Endothelial cell of umbilical vein (primary cell): Measurements from ENCODE around the gene NAV3. TPM values are rescaled to one million over a fixed set of nuclear protein-coding genes. Genes with fewer than 3 reads are reported as not detected.
A peak's percentile ranks its signal among the peaks of the same experiment; 100 is the strongest.

ENCODE experiments used
- BruUV-seq: library from RNA; stranded (reverse); fragments of 400-500 nt; replicated peaks from 2 replicates; lab custom pipeline; 2021; lab: Mats Ljungman, UMichigan
- CTCF ChIA-PET: fragments of 300-600, 350-600 bp; sonication (Branson Sonifier 250); formaldehyde crosslinking; loops from one replicate; lab custom pipeline; 2021; ENCODE audit warnings: antibody characterized with exemption, inconsistent platforms; lab: Charles Lee
- POLR2A ChIA-PET: fragments of 300-600, 350-600 bp; sonication (Branson Sonifier 250); formaldehyde crosslinking; loops from one replicate; lab custom pipeline; 2021; ENCODE audit warnings: antibody characterized with exemption, inconsistent platforms; lab: Charles Lee
- DNase-seq: peaks from one replicate; pipeline ENCODE4 v3.0.0-alpha.2; 2011; ENCODE audit warnings: low read depth, low spot score
- FAIRE-seq: peaks from 2 replicates; lab custom pipeline; 2011; peaks lifted over from hg19 to GRCh38; lab: Jason Lieb, UNC
- H2AFZ ChIP-seq: 2 replicates; pipeline ENCODE4 v1.6.0; 2012; ENCODE audit warnings: low read depth, low read length, control low read depth, inconsistent platforms
- H3K27ac ChIP-seq: 2 replicates; pipeline ENCODE4 v1.5.1; 2011; ENCODE audit warnings: low read depth, mild to moderate bottlenecking, control low read depth, low read length, moderate library complexity; ENCODE audit not compliant: insufficient read depth
- H3K27me3 ChIP-seq, 2 experiments: 2 replicates each; pipeline versions ENCODE4 v1.6.0 to v1.6.1; 2011; ENCODE audit warnings: low read length in 2 of 2, mixed read lengths in 1 of 2; ENCODE audit not compliant: control insufficient read depth in 2 of 2, insufficient read depth in 2 of 2
- H3K36me3 ChIP-seq, 2 experiments: 2 replicates in 1 of 2; 3 replicates in 1 of 2; pipeline ENCODE4 v1.5.1; 2011; ENCODE audit warnings: low read length in 2 of 2, mild to moderate bottlenecking in 1 of 2, moderate library complexity in 1 of 2; ENCODE audit not compliant: control insufficient read depth in 2 of 2, insufficient read depth in 2 of 2; ENCODE audit errors: extremely low read depth in 1 of 2
- H3K4me1 ChIP-seq: 3 replicates; pipeline ENCODE4 v1.5.1; 2011; ENCODE audit warnings: mild to moderate bottlenecking, low read length; ENCODE audit not compliant: control insufficient read depth, insufficient read depth; ENCODE audit errors: extremely low read depth
- H3K4me2 ChIP-seq: 2 replicates; pipeline ENCODE4 v1.6.1; 2011; ENCODE audit warnings: low read length, control low read depth, mixed read lengths; ENCODE audit not compliant: insufficient read depth
- H3K4me3 ChIP-seq, 3 experiments: fragments of 200-600 bp in 1 of 3; sonication (generic), shearing (Covaris generic) in 1 of 3; replicated peaks in 1 of 3; 2 replicates each; pipeline ENCODE4 v1.5.1; 2011 to 2016; ENCODE audit warnings: control low read depth in 3 of 3, low read length in 3 of 3, mild to moderate bottlenecking in 2 of 3, inconsistent platforms in 1 of 3, low read depth in 1 of 3, moderate library complexity in 1 of 3; ENCODE audit not compliant: insufficient read depth in 1 of 3
- H3K79me2 ChIP-seq: 2 replicates; pipeline ENCODE4 v1.6.0; 2012; ENCODE audit warnings: low read length, inconsistent platforms; ENCODE audit not compliant: control insufficient read depth, insufficient read depth
- H3K9ac ChIP-seq: replicated peaks from 2 replicates; pipeline ENCODE3; 2011; ENCODE audit warnings: low read length, control low read depth; ENCODE audit not compliant: insufficient read depth; ENCODE audit errors: extremely low read depth
- H3K9me1 ChIP-seq: replicated peaks from 3 replicates; pipeline ENCODE4 v1.6.0; 2011; ENCODE audit warnings: mild to moderate bottlenecking, low read length; ENCODE audit not compliant: control insufficient read depth, insufficient read depth; ENCODE audit errors: extremely low read depth
- H3K9me3 ChIP-seq: replicated peaks from 2 replicates; pipeline ENCODE4 v1.5.1; 2012; ENCODE audit warnings: low read length, inconsistent platforms; ENCODE audit not compliant: control insufficient read depth, insufficient read depth
- H4K20me1 ChIP-seq: replicated peaks from 2 replicates; pipeline ENCODE3; 2011; ENCODE audit warnings: mild to moderate bottlenecking, low read length; ENCODE audit not compliant: control insufficient read depth, insufficient read depth; ENCODE audit errors: extremely low read depth
- EZH2 ChIP-seq: IDR thresholded peaks from 2 replicates; pipeline ENCODE4 v1.6.1; 2012; ENCODE audit warnings: borderline replicate concordance, low read depth, mild to moderate bottlenecking, moderate library complexity, low read length, inconsistent platforms; ENCODE audit not compliant: severe bottlenecking
- FOS ChIP-seq: IDR thresholded peaks from 2 replicates; pipeline ENCODE4 v1.6.1; 2011; ENCODE audit warnings: mild to moderate bottlenecking, low read length, moderate library complexity, borderline replicate concordance; ENCODE audit not compliant: insufficient read depth
- GATA2 ChIP-seq: IDR thresholded peaks from 2 replicates; pipeline ENCODE4 v1.7.0; 2011; ENCODE audit warnings: low read depth, mild to moderate bottlenecking, moderate library complexity, mixed read lengths, low read length; ENCODE audit not compliant: insufficient read length, insufficient read depth
- JUN ChIP-seq: IDR thresholded peaks from 2 replicates; pipeline ENCODE4 v1.6.1; 2011; ENCODE audit warnings: borderline replicate concordance, low read depth; ENCODE audit not compliant: insufficient read length, insufficient read depth
- MYC ChIP-seq: IDR thresholded peaks from one replicate; pipeline ENCODE4 v1.6.1; 2011; ENCODE audit warnings: mild to moderate bottlenecking, low read depth, low read length
- POLR2A ChIP-seq: IDR thresholded peaks from 2 replicates; pipeline ENCODE4 v1.6.1; 2012; ENCODE audit warnings: low read depth, mild to moderate bottlenecking, control low read depth, low read length
- POLR2AphosphoS5 ChIP-seq: IDR thresholded peaks from 2 replicates; pipeline ENCODE4 v1.6.1; 2012; ENCODE audit warnings: low read depth, mild to moderate bottlenecking, control low read depth, low read length, moderate library complexity; ENCODE audit not compliant: insufficient read depth
- dilution Hi-C: fragments of 300-500 bp; cut with MboI; formaldehyde crosslinking; loops from one replicate; pipeline ENCODE4 v1.15.0; 2019; ENCODE audit warnings: low sequenced_read_pairs; ENCODE audit not compliant: extremely low pct_ligation_motif_present
- intact Hi-C: fragments of 100-400 bp; cut with micrococcal nuclease; formaldehyde crosslinking; loops from one replicate; pipeline ENCODE4 v1.10.0; 2022
- polyA plus RNA-seq, 4 experiments: library from polyadenylated mRNA; depleted of rRNA in 3 of 4; stranded (reverse) in 3 of 4; unstranded in 1 of 4; fragments of >200 nt; gene quantifications; 2 replicates each; pipeline versions ENCODE4 v1.2.1 to v1.2.3, GENCODE V29; 2011 to 2012; ENCODE audit warnings: missing spikeins in 1 of 4
- total RNA-seq: library from RNA; stranded (reverse); gene quantifications from 2 replicates; pipeline ENCODE4 v1.2.3, GENCODE V29; 2021
- TF ChIP-seq, protein P1 (sequence below): IDR thresholded peaks from 2 replicates; pipeline ENCODE4 v1.6.1; 2011; ENCODE audit not compliant: insufficient read depth, insufficient read length
- TF ChIP-seq, protein P2 (sequence below), 2 donors: IDR thresholded peaks; 1 replicate in 1 of 2; 2 replicates in 1 of 2; pipeline ENCODE4 v1.5.1; 2011; ENCODE audit warnings: low read length in 2 of 2, mild to moderate bottlenecking in 2 of 2, moderate library complexity in 2 of 2, control low read depth in 1 of 2, inconsistent platforms in 1 of 2, low read depth in 1 of 2; ENCODE audit not compliant: insufficient read depth in 1 of 2; ENCODE audit errors: extremely low read depth in 1 of 2

Gene NAV3
- total and polyA plus RNA-seq, 2 donors (not counting 3 experiments of a cell fraction or from before 2014, with no cell fraction given): 6.7 to 40.1 TPM

DNA sequence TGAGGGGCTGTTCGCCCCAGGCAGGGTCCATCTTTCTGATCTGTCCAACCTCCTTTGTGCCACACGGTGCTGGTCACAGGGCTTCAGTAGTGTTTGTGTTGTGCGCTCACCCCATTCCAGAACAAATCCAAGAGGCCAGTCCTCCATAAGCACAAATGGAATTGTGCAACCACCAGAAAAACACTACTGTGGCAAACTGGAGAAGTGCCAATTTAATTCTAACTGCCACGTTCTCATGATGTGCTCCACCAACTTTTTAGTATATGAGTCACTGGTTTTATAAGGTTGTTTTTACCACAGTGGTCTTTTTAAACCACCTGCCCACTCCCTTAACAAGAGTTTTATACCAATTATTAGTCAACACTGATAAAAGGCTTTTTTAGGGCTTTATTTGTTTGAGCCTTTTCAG lies 380.2 kb downstream of the NAV3 start:
- CTCF ChIA-PET: interaction anchor here (1.6 kb wide), 1 partner anchor 11 kb away, joined by 3 read pairs; no protein-coding TSS in a partner anchor
- Histone ChIP-seq H2AFZ (no peak overlapping the region), H3K36me3 (peaks cover 0 to 5% of the 10 kb centered on the region in 2 experiments), H3K9ac (no peak overlapping the region), H3K27ac (no peak overlapping the region), H3K79me2 (no peaks in the 10 kb centered on the region), H3K4me3 (no peak overlapping the region), H4K20me1 (no peaks in the 10 kb centered on the region), H3K4me1 (no peaks in the 10 kb centered on the region), H3K4me2 (no peak overlapping the region), H3K9me3 (no peaks in the 10 kb centered on the region), H3K27me3 (no peaks in the 10 kb centered on the region), H3K9me1 (no peaks in the 10 kb centered on the region)
- dilution Hi-C loops: no loop called here
- FAIRE-seq: no peak
- POLR2A ChIA-PET: no interaction called here
- DNase-seq: peak; percentile 12
- no TSS peak for BruUV-seq
- intact Hi-C loops: no loop called here
- TF ChIP-seq MYC (no peak), FOS (no peak), POLR2A (no peak), EZH2 (no peak), POLR2AphosphoS5 (no peak), JUN (no peak), GATA2 (no peak)
- TF ChIP-seq, protein P1, sequence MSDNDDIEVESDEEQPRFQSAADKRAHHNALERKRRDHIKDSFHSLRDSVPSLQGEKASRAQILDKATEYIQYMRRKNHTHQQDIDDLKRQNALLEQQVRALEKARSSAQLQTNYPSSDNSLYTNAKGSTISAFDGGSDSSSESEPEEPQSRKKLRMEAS: no peak
- TF ChIP-seq, protein P2, sequence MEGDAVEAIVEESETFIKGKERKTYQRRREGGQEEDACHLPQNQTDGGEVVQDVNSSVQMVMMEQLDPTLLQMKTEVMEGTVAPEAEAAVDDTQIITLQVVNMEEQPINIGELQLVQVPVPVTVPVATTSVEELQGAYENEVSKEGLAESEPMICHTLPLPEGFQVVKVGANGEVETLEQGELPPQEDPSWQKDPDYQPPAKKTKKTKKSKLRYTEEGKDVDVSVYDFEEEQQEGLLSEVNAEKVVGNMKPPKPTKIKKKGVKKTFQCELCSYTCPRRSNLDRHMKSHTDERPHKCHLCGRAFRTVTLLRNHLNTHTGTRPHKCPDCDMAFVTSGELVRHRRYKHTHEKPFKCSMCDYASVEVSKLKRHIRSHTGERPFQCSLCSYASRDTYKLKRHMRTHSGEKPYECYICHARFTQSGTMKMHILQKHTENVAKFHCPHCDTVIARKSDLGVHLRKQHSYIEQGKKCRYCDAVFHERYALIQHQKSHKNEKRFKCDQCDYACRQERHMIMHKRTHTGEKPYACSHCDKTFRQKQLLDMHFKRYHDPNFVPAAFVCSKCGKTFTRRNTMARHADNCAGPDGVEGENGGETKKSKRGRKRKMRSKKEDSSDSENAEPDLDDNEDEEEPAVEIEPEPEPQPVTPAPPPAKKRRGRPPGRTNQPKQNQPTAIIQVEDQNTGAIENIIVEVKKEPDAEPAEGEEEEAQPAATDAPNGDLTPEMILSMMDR (IDR thresholded peaks at IDR 0.05; ENCODE audit: extremely low read depth in 1 of 2, insufficient read depth in 1 of 2, low read depth in 1 of 2, low read length in 2 of 2): no peak
